CD4-positive, alpha-beta T cell treated with Interleukin-15 for 4 hours (primary cell): Measurements from ENCODE around the gene TMEM255A.
A peak's percentile ranks its signal among the peaks of the same experiment; 100 is the strongest.

Experiments used
- DNase-seq: peaks from one replicate; pipeline ENCODE4 v3.0.0-alpha.2; 2020; ENCODE audit warnings: low spot score

Gene TMEM255A

DNA sequence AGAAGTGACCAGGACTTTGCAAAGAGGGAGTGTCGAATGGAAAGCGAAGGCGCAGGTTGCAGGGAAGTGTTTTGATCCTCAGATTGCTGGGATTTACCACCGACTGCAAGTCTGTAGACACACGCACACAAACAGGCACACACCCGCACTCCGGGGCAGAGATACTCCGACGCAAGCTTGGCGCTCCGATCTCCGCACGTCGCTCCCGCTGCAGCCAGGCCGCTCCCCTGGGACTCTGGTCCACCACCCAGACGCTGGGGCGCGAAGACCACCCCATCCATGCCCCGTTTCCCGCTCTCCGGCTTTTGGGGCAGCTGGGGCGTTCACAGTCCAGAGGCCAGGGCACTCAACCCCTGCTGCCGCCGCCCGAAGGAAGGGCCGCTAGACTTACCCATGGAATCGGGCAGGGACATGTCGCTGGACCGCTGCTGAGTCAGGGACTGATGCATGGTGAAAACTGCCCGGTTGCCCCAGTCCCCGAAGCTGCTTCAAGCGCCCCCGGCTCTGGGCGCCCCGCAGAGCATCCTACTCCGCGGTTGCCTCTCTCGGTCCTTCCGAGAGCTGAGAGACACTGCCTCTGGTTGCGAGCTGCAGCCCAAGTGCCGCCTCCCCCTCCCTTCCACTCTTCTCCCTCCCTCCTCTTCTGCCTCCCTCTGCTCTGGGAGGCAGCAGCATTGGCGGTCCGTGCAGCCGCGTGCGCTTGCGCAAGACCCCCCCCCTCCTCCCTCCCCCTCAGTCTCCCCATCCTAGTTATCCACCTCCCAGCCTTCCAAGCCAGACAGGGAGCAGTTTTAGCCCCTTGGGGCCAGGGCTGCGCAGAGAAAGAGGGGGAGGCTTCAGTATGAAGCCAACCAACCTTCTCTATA is at the start of gene TMEM255A:
Gene TMEM255A (minus strand): TSS at position 601 of the 866 bp plus-strand sequence. CDS start 152 bp downstream, at position 449.
- DNase-seq: no peak

GRCh38 chrX:120358737-120359456 is 47.6 kb upstream of the TMEM255A start:
- DNase-seq: no peak

GRCh38 chrX:120357186-120357585 is 45.9 kb upstream of the TMEM255A start:
- no peak for DNase-seq

DNA sequence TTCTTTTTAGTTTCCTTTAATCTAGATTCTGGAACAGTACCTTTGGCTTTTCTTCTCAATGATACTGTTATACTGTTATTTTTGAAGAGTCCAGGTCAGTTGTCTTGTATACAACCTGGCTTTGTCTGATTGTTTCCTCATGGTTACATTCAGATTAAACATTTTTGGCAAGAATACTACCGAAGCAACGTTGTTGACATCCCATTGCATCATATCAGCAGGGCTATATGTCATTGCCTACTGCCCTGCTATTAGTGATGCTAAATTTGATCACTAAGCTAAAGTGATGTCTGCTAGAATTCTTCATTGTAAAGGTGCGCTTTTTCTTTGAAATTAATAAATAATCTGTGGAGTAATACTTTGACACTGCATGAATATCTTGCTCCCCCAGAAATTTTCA is 44.8 kb upstream of the TMEM255A start:
- DNase-seq: no peak

GRCh38 chrX:120350450-120351138 is 39.3 kb upstream of the TMEM255A start:
- DNase-seq: no peak

GRCh38 chrX:120344566-120344965 is 33.3 kb upstream of the TMEM255A start:
- peak; percentile 3 for DNase-seq

GRCh38 chrX:120336899-120337298 is 25.6 kb upstream of the TMEM255A start:
- DNase-seq: no peak

- no peak for DNase-seq
Measured at GRCh38 chrX:120335289-120335688, 24.0 kb upstream of the TMEM255A start.

GRCh38 chrX:120334603-120335002 is 23.3 kb upstream of the TMEM255A start:
- DNase-seq: no peak

DNA sequence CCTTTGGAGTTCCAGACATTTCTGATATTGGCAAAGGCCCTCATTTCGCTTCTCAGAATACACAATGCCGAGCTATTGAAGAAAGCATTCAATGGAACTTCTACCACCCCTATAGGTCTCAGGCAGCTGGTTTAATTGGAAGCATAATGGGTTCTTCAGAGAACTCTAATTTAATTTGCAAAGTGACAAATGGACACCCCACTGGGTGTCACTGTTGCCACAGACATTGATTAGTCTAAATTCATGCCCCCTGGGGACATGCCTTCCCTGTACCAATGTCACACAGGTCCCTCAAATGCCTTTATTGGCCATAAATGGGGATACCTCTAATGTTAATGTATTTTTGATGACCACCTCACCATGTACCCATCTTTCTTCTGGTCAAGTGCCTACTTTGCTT is 22.9 kb upstream of the TMEM255A start:
- no peak for DNase-seq

- no peak for DNase-seq
Measured at GRCh38 chrX:120332394-120332793, 21.1 kb upstream of the TMEM255A start.

DNA sequence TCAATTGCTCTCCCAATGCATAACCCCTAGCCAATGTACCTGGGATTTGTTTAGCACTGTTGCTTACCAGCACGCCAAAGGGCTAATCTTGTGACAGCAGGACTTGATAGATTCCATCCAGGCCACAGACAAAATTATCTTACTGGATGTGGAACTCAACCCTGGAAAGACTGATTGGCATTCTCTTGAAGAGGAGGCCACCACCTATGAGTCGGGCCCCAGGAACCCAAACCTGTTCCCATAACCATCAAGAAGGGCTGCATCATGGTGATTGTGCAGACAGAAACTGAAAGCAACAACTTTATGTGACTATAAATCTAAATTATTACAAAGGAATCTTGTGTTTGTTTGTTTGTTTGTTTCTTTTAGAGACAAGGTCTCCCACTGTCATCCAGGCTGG is 19.9 kb upstream of the TMEM255A start:
- no peak for DNase-seq

DNA sequence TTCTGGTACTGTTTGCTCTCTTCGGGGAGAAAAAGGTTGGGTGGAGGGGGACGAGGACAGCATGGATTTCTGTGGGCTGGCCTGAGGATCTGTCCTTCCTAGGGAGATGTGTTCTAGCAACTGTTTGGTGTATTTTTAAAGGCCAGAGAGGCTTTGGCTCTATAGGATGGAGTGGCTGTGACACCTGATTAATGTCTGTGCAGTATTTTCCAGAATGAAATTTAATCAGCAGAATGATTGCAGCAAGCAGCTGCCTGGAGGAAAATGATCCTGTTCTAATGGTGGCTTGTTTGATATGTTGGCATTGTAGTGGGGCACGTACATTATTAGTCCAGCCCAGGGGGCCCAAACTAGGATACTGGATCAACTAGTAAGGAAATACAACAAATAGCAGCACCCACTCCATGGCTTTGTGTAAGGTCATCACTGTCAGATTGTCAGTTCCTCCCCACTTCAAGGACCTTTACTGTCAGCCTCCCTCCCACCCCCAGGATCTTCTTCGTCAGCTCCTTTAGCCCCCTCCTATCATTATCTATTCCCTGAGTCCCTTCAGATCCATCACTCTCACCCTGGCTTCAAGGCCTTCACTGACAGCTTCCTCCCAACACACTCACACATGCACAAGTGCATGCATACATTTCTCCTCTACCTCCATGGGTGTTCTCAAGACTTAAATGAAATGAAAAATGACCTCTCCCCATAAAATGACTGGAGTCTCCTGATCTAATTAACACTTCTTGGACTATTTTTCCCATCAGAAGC is 10.4 kb upstream of the TMEM255A start:
- DNase-seq: no peak

DNA sequence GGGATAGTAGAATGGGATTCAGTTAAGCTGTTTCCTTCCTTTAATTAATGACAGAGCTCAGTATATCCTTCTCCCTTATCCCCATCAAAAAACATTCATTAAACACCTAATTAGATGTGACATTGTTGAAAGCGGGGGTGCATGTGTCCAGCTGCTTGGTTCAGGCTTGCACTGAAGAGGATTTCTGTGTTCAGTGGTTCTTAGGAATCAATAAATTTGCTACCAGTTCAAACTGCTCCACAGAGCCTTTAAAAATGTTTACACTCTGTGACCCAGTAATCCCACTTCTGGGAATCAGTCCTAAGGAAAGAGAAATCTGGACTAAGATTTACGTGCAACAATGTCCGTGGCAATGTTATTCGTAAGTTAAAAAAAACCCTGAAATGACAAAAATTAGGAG is 7.2 kb upstream of the TMEM255A start:
- no peak for DNase-seq

GRCh38 chrX:120316587-120317283 is 5.5 kb upstream of the TMEM255A start:
- no peak for DNase-seq

- DNase-seq: no peak
Measured at GRCh38 chrX:120315776-120316175, 4.5 kb upstream of the TMEM255A start.

GRCh38 chrX:120311727-120312063 is 434 bp upstream of the TMEM255A start:
- no peak for DNase-seq

- DNase-seq: no peak
Measured at GRCh38 chrX:120309873-120310705, 1.2 kb downstream of the TMEM255A start.

DNA sequence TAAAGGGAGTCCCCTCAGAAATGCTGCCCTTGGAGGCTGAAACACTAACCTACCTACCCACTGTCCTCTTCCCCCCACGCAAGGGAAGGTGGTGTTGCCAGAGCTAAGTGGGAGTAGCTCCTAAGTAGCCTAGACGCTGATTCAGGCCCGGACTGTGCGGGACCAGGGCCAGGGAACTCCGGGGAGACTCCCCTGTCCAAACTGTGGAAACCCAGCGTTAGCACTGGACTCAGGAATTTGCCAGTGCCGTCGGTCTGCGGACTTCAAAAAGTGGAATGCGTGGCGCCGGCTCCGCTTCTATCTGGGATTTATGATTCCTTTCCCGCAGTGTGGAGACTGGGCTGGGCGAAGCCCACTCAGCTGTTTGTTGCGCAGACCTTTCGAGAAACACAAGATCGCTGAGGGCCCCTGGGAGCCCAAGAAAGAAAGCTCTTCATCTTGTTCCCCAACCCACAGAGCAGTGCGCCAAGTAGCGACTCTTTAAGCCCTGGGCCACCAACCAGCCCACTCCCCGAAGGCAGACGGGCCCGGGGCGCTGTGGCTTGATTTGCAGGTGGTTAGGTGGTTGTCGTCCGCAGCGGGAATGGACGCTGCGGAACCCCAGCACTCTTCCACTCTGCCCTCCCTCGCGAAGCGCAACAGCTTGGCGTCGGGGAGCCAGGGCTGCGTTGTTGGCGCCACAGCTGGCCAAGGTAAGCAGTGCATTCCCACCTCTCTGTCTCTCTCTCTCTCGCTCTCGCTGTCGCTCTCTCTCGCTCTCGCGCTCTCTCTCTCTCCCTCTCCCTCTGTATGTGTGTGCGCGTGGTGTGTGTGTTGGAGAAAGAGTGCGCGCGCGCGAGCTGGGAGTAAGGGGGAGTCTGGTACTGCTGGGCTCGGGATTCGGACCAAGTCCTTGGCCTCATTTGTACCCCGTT is 2.0 kb downstream of the TMEM255A start:
- DNase-seq: peak; percentile 76
